Measurements from ENCODE around the gene DIS3L. TPM values are rescaled to one million over a fixed set of nuclear protein-coding genes. Genes with fewer than 3 reads are reported as not detected.

Gene DIS3L
- total and polyA plus RNA-seq, 2 of the 13 experiments (the other 11 are each of a cell fraction or from before 2014, with no cell fraction given) = 21.0 to 50.5 TPM

GRCh38 chr15:66378814-66379430 is 85.6 kb downstream of the DIS3L start:
- Histone ChIP-seq H3K9me3 (ENCODE audit: low read length) (no peaks in the 10 kb centered on the region), H2AFZ (ENCODE audit: low read length) (no peak overlapping the region), H3K9ac (ENCODE audit: insufficient read depth, low read depth, low read length) (no peak overlapping the region), H3K79me2 (ENCODE audit: insufficient read depth, low read length) (no peaks in the 10 kb centered on the region), H4K20me1 (ENCODE audit: insufficient read depth, low read length) (no peaks in the 10 kb centered on the region), H3K27me3 (ENCODE audit: control insufficient read depth in 1 of 2, insufficient read depth in 2 of 2, low read length in 2 of 2) (no peaks in the 10 kb centered on the region), H3K36me3 (replicated peaks in 1 of 2; ENCODE audit: control insufficient read depth in 1 of 2, insufficient read depth in 2 of 2, low read length in 2 of 2) (no peaks in the 10 kb centered on the region), H3K27ac (ENCODE audit: extremely low read length, insufficient read depth, low read length) (no peak overlapping the region), H3K4me1 (ENCODE audit: insufficient read depth, low read length) (peaks cover 15% of the 10 kb centered on the region), H3K4me2 (ENCODE audit: low read depth, low read length) (no peak overlapping the region), H3K4me3 (replicated peaks in 1 of 3; ENCODE audit: insufficient read depth in 1 of 3, low read depth in 2 of 3, low read length in 3 of 3) (no peak overlapping the region)
- no TSS peak for BruUV-seq (replicated peaks)
- ChIA-PET CTCF (ENCODE audit: low intra/inter-chr PET ratio, low total read pairs) (no interaction called here), POLR2A (no interaction called here)
- DNase-seq (ENCODE audit: low spot score) (no peak), ATAC-seq (no peak), FAIRE-seq (no peak)
- intact Hi-C loops (cut with micrococcal nuclease; ENCODE audit: unreplicated experiment) (no loop called here), in situ Hi-C loops (cut with HindIII; ENCODE audit: extremely low pct_ligation_motif_present, low pct_unique_long_range_greater_than_20kb) (loop anchor here (25.0 kb wide), 1 partner anchor 108 kb away; the partner anchor contains the start of gene SNAPC5)
- 81% methylated on average over 7 of the region's 7 CpGs for WGBS (ENCODE audit: low lambda C conversion rate)
- TF ChIP-seq KDM5B (CRISPR knock-in tag; IDR thresholded peaks at IDR 0.05; ENCODE audit: borderline replicate concordance) (no peak), ARNT (IDR thresholded peaks at IDR 0.05) (no peak), ARNT2 (CRISPR knock-in tag; IDR thresholded peaks at IDR 0.05; ENCODE audit: low read depth) (no peak), ZNF331 (CRISPR knock-in tag; IDR thresholded peaks at IDR 0.05) (no peak), ZNF225 (CRISPR knock-in tag; IDR thresholded peaks at IDR 0.05) (no peak), HOXA3 (CRISPR knock-in tag; IDR thresholded peaks at IDR 0.05) (no peak), ZFP90 (CRISPR knock-in tag; IDR thresholded peaks at IDR 0.05; ENCODE audit: borderline replicate concordance) (no peak), ZNF687 (CRISPR knock-in tag; IDR thresholded peaks at IDR 0.05) (no peak), SOX13 (IDR thresholded peaks at IDR 0.05) (no peak), SOX13 (CRISPR knock-in tag; conservative IDR thresholded peaks at IDR 0.05 in 1 of 2, IDR thresholded peaks at IDR 0.05 in 1 of 2) (no peak), HMGXB4 (CRISPR knock-in tag; IDR thresholded peaks at IDR 0.05; ENCODE audit: borderline replicate concordance in 1 of 2, low read depth in 1 of 2) (no peak), ZNF703 (CRISPR knock-in tag; IDR thresholded peaks at IDR 0.05; ENCODE audit: borderline replicate concordance) (no peak), ZNF589 (CRISPR knock-in tag; conservative IDR thresholded peaks at IDR 0.05) (no peak), MBD4 (IDR thresholded peaks at IDR 0.05; ENCODE audit: borderline replicate concordance, low read length) (no peak), MAFK (conservative IDR thresholded peaks at IDR 0.05 in 1 of 2, IDR thresholded peaks at IDR 0.05 in 1 of 2; ENCODE audit: low read length in 2 of 2) (no peak), ZNF460 (CRISPR knock-in tag; IDR thresholded peaks at IDR 0.05; ENCODE audit: borderline replicate concordance) (no peak), ZNF276 (CRISPR knock-in tag; IDR thresholded peaks at IDR 0.05; ENCODE audit: low read depth) (no peak)

Measured in HepG2 (cell line).